Esophagus mucosa (tissue), 1 donor: ENCODE measurements around the gene TBR1. TPM values are rescaled to one million over a fixed set of nuclear protein-coding genes. Genes with fewer than 3 reads are reported as not detected.

ENCODE experiments used
- ATAC-seq: fragments of 200-7000 bp; cut with Tn5 transposase; one replicate; pipeline ENCODE4 v1.9.1; 2020
- total RNA-seq: library from RNA; stranded (reverse); gene quantifications from one replicate; pipeline ENCODE4 v1.2.4, GENCODE V29; 2023
- donor health status: DM: yes; HTN: yes; CAD: no.

The TBR1 gene
- not detected for total RNA-seq

DNA sequence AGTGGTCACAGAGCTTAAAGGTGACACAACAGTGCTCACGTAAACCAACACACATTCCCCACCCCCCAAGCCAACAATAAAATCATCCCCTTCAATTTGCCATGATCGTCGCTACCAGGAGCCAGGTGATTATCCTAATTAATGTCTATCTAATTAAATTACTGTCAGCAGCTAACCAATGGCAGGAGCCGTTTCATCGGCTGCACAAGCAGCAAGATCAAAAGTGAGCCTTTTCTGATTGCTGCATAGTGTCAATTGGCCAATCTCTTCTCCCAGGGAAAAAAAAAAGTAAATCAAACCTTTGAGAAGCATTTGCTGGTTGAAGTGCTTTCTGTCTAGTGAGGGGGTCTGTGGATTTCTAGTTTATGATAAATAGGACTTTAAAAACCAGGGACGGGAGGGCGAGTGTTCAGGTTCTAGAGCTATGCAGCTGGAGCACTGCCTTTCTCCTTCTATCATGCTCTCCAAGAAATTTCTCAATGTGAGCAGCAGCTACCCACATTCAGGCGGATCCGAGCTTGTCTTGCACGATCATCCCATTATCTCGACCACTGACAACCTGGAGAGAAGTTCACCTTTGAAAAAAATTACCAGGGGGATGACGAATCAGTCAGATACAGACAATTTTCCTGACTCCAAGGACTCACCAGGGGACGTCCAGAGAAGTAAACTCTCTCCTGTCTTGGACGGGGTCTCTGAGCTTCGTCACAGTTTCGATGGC is at the start of gene TBR1:
Gene TBR1 (plus strand): TSS at position 311 of the 721 bp plus-strand sequence. CDS start 114 bp downstream, at position 425.
- ATAC-seq: no peak

- no peak for ATAC-seq
Observed at GRCh38 chr2:161367675-161368074, 48.4 kb upstream of the TBR1 start.

- no peak for ATAC-seq
Observed at GRCh38 chr2:161369311-161369710, 46.8 kb upstream of the TBR1 start.

GRCh38 chr2:161370981-161371380 is 45.1 kb upstream of the TBR1 start:
- no peak for ATAC-seq

- no peak for ATAC-seq
Observed at GRCh38 chr2:161371869-161372268, 44.2 kb upstream of the TBR1 start.

- no peak for ATAC-seq
Observed at GRCh38 chr2:161373942-161374341, 42.2 kb upstream of the TBR1 start.

GRCh38 chr2:161374446-161374845 is 41.7 kb upstream of the TBR1 start:
- ATAC-seq: no peak

- no peak for ATAC-seq
Observed at GRCh38 chr2:161379740-161380139, 36.4 kb upstream of the TBR1 start.

DNA sequence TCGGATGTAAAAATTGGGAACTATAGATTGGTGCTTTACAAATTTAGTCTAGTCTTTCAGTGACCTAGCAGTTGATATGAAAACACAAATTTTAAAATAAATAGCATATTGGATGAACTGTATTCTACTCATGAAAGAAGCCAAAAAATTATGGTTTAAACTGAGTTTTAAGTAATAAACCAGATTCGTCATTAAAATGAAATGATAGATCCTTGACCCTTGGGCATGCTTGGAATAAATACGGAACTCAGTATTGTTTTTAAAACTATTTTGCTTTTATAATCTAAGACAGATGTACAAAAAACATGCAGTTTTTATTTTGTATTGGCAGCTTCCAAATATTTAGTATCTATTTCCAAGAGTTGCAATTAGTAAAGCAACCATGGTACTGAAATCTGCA is 34.6 kb upstream of the TBR1 start:
- no peak for ATAC-seq

DNA sequence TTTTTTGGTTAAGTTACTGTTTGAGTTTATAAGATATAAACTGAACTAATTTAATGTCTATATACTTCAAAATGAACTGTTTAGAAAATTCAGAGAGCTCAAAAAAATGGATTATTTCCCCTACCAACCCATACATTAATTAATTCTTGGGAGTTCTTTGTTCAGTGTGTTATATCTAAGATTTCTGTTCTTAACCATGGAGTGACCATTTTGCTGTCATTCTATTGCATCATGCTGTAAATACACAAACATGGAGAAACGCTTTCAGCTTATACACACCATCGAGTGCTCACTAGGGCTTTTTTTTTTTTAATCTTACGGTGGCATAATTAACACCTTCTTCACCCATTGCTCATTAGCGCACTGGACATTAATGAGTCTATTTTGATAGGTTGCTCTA is 33.4 kb upstream of the TBR1 start:
- ATAC-seq: no peak

DNA sequence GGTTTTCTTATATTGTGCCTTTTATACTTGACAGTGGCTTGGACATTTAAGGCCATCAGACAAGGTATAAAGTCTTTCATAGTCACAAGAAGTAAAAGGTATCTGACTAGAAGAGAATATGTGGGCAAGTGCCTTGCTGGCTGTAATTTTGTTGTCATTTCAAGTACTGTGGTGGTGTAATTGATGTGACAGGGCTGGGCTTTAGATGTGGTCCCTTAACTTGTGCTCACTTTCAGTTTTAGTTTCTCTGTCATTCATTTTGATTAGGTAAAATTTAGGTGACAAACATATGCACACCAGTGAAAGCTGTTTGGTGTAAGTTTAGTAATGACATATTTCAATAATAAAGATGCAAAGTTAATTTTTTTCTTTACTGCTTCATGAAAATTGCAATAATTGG is 31.2 kb upstream of the TBR1 start:
- no peak for ATAC-seq

DNA sequence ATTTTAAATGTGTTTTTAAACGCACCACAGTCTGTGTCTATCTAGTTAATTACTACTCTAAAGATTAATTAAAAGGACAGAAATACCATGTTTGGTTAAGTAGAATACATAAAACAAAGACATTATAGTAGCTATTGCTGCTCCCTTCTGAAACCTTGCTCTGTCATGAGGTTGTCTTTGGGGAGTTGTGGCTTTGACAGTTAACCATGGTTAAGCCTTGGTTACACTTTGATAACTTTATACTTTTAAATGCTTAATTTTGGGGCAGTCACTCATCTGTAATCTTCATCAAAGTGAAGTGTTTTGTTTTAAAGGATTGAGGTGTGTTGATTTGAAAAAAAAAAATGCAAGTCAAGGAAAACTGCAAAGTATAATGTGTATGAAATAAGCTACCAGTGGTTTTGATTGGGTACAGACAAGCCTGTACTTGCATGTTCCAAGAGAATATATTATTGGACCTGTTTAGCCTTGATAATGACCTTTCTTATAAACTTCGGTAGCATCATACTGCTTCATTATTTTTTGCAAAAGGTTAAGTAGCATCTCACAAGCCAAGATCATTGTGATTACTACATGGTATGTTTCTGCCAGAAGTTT is 29.8 kb upstream of the TBR1 start:
- ATAC-seq: no peak

GRCh38 chr2:161388146-161388779 is 27.8 kb upstream of the TBR1 start:
- ATAC-seq: no peak

DNA sequence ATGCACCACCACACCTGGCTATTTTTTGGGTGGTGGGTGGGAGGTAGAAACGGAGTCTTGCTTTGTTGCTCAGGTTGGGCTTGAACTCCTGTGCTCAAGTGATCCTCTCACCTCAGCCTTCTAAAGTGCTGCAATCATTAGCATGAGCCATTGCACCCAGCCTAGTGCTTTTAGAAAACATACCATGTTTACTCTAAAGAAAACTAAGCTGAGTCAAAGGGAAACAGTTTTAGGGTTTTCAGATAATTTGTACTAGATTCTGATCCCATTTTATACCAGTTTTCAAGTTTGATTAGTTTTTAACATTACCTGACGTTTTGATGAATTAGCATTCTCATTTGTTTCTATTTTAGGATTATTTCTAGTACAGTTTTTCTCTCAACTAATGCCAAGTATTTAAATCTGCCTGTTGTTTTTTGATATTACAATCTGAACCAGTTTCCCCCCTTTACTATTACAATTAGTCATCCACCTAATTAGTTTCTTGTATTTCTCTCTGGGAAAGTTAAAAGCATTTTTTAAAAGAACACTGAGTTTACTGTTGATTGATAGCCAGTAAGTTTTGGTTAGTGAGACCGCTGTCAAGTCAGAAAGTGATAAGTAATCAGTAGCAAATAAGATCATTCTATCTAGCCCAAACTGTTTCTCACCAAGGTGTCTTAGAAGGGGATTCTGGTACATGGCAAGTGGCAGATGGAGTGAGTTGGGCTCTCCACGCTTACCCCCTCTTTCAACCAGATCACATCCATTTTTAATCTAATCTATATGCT is 24.2 kb upstream of the TBR1 start:
- ATAC-seq: no peak

DNA sequence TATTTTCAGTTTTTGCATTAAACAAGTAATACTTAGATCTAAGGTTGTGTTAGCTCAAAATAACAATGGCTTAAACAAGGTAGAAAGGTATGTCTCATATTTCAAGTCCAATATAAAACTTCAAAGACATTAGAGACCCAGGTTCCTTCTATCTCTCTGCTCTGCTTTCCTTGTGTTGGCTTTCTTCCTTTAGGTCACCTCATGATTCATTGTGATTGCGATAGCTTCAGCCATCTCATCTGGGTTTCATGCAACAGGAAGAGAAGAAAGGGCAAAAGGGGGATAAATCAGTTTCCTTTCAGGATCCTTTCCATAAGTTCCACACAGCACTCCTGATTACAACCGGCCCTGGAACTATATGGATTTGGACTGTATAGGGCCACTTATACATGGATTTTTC is 16.0 kb upstream of the TBR1 start:
- no peak for ATAC-seq

- ATAC-seq: no peak
Observed at GRCh38 chr2:161402297-161402696, 13.8 kb upstream of the TBR1 start.

- no peak for ATAC-seq
Observed at GRCh38 chr2:161406316-161406715, 9.8 kb upstream of the TBR1 start.

GRCh38 chr2:161407597-161407996 is 8.5 kb upstream of the TBR1 start:
- no peak for ATAC-seq

DNA sequence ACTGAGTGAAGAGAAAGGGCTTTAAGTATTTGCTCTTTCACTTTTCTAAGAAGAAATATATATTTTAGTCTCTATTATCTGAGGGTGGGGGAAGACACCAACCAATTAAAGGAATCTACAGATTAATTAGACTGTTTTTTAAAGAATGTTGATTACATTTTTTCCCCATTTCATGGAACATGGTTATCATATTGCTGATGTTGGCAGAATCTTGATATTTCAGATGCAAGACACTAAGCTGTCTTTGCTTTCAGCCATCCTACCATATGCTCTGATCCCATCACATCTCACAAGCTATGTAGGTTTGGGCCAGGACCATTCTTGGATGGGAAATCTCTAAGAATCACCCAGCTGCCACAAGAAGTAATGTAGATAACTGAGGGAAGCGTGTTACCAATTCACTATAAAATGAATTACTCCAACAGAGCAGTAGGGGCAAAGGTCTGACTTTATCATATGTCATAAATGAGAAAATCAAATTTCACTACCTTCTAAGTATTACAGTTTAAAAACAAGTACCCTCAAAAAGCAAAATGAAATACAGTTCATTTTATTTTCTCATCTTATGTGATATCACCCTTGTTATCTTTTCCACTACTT is 6.7 kb upstream of the TBR1 start:
- no peak for ATAC-seq

DNA sequence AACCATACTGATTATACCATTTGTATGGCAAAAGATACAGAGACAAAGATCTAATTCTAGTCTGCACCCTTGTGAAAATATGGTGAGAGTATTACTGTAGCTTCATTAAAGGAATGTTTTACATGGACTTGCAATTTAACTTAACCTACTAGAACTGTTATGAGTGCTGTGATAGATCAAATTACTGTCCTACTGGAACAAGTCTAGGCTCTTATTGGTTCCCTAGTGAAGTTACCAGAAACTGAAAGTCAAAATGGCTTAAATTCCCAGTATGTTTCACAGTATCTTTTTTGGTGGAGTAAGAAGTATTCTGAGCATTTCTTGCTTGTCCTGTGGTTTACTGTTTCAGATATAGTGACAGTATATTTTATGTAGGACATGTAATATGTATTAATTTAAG is 3.8 kb upstream of the TBR1 start:
- ATAC-seq: no peak

DNA sequence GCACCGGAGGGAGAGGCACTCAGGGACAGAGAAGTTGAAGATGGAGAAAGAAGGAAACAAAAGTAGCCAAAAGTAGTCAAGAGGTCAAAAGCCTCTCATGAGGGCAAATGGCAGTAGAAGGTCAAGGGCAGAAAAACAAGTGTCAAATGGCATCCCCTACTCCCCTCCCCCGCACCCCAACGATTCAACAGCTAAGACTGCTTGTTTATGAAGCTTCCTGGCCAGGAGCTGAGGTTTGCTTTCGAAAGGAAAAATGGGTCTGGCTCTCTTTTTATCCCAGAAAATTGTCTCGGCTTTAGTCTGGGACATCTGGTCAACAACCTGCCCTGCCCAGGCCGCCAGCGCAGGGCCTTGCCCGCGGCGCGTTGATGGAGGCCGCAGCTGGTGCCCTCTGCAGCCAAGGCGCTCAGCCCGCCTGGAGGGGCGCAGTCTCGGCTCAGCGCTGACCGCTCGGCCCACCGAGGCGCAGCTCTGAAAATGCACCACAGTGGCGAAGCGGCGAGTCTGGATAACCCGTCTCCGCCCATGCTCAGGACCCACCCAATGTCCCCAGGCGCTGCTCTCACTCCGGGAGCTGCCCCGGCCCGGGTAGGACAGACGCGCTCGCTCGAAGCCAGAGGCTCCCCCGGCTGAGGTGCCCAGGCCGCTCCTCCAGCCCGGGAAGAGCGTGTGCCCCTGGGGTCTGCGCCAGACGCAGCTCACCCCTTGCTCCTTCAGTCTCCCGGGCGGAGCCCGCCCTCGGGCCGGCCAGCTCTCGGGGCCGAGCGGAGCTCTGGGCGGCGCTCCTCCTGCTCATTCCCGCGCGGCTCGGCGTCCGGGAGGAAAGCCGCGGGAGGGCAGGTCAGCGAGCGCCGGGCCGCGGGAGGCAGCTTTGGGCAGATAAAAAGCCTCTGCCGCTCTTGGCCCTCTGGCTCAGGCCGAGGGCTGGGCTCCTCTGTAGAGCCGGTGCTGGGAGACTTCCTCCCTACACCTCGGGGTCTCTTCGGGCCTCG is 1.8 kb upstream of the TBR1 start:
- peak; percentile 71 for ATAC-seq
